Panc1 (cell line): Measurements from ENCODE around the gene CACNA1I. TPM values are rescaled to one million over a fixed set of nuclear protein-coding genes. Genes with fewer than 3 reads are reported as not detected.
A peak's percentile ranks its signal among the peaks of the same experiment; 100 is the strongest.

Experiments
- ATAC-seq: fragments of 200-7000 bp; cut with Tn5 transposase; 2 replicates; pipeline ENCODE4 v1.9.1; 2020; ENCODE audit warnings: mild to moderate bottlenecking, moderate library complexity
- BruUV-seq: library from RNA; stranded (reverse); fragments of 400-500 nt; replicated peaks from 2 replicates; lab custom pipeline; 2021; lab: Mats Ljungman, UMichigan
- CTCF ChIA-PET: fragments of 300-600 bp; sonication (Branson Sonifier 250); formaldehyde crosslinking; loops from one replicate; lab custom pipeline; 2022; ENCODE audit warnings: antibody characterized with exemption; lab: Charles Lee
- POLR2A ChIA-PET: fragments of 300-600 bp; sonication (Branson Sonifier 250); formaldehyde crosslinking; loops from one replicate; lab custom pipeline; 2022; ENCODE audit warnings: antibody characterized with exemption; lab: Charles Lee
- DNase-seq: peaks from one replicate; pipeline ENCODE4 v3.0.0-alpha.2; 2010; ENCODE audit warnings: low read depth, low spot score
- H3K27ac ChIP-seq: 2 replicates; pipeline ENCODE4 v1.5.1; 2011; ENCODE audit warnings: mild to moderate bottlenecking, low read length, inconsistent platforms
- H3K27me3 ChIP-seq: fragments of 200-500 bp; sonication (Bioruptor generic); 2 replicates; pipeline ENCODE4 v1.6.0; 2014; ENCODE audit warnings: low read length, inconsistent platforms; ENCODE audit not compliant: control insufficient read depth, insufficient read depth
- H3K36me3 ChIP-seq: fragments of 200-500 bp; sonication (Bioruptor generic); 2 replicates; pipeline ENCODE4 v1.5.1; 2014; ENCODE audit warnings: inconsistent platforms, mild to moderate bottlenecking, low read length, moderate library complexity; ENCODE audit not compliant: control insufficient read depth, insufficient read depth
- H3K4me1 ChIP-seq: 2 replicates; pipeline ENCODE4 v1.5.1; 2011; ENCODE audit warnings: inconsistent platforms, mild to moderate bottlenecking, low read length, moderate library complexity; ENCODE audit not compliant: control insufficient read depth, insufficient read depth
- H3K4me3 ChIP-seq, 2 experiments: 2 replicates each; pipeline ENCODE4 v1.5.1; 2011 to 2012; ENCODE audit warnings: low read depth in 2 of 2, low read length in 2 of 2, mild to moderate bottlenecking in 2 of 2, inconsistent platforms in 1 of 2, moderate library complexity in 1 of 2
- H3K9me3 ChIP-seq: fragments of 200-500 bp; sonication (Bioruptor generic); 2 replicates; pipeline ENCODE4 v1.5.1; 2014; ENCODE audit warnings: low read depth, mild to moderate bottlenecking, inconsistent platforms, low read length, moderate library complexity; ENCODE audit not compliant: control insufficient read depth, insufficient read depth
- POLR2AphosphoS5 ChIP-seq: IDR thresholded peaks from 2 replicates; pipeline ENCODE4 v1.6.1; 2012; ENCODE audit warnings: mild to moderate bottlenecking, low read depth, low read length, moderate library complexity
- SIN3A ChIP-seq: IDR thresholded peaks from 2 replicates; pipeline ENCODE4 v1.6.1; 2012; ENCODE audit warnings: low read depth, mild to moderate bottlenecking, low read length, moderate library complexity, borderline replicate concordance; ENCODE audit not compliant: insufficient read depth
- TCF7L2 ChIP-seq: IDR thresholded peaks from 2 replicates; pipeline ENCODE4 v1.6.1; 2011; ENCODE audit warnings: mild to moderate bottlenecking, low read depth, low read length, inconsistent platforms
- in situ Hi-C: cut with HindIII; loops from 2 replicates; pipeline ENCODE4 v1.10.0; 2016; ENCODE audit warnings: low sequenced_read_pairs, low pct_unique_long_range_greater_than_20kb
- intact Hi-C: fragments of 100-400 bp; cut with micrococcal nuclease; formaldehyde crosslinking; loops from one replicate; pipeline ENCODE4 v1.10.0; 2022; ENCODE audit not compliant: unreplicated experiment
- total RNA-seq: library from RNA; stranded (reverse); gene quantifications from one replicate; pipeline ENCODE4 v1.2.1, GENCODE V29; 2021; ENCODE audit not compliant: unreplicated experiment
- TF ChIP-seq, protein P1 (sequence below), 2 experiments: IDR thresholded peaks; 2 replicates each; pipeline ENCODE4 v1.6.1; 2011 to 2012; ENCODE audit warnings: low read depth in 2 of 2, control low read depth in 1 of 2, low read length in 1 of 2, mild to moderate bottlenecking in 1 of 2, moderate library complexity in 1 of 2; ENCODE audit not compliant: insufficient read depth in 1 of 2
- TF ChIP-seq, protein P2 (sequence below): fragments of 450-650 bp; IDR thresholded peaks from 2 replicates; pipeline ENCODE4 v1.5.1; 2017; ENCODE audit warnings: mild to moderate bottlenecking

CACNA1I gene
- total RNA-seq, 1 experiment from 2014 or later = 0.23 TPM

DNA sequence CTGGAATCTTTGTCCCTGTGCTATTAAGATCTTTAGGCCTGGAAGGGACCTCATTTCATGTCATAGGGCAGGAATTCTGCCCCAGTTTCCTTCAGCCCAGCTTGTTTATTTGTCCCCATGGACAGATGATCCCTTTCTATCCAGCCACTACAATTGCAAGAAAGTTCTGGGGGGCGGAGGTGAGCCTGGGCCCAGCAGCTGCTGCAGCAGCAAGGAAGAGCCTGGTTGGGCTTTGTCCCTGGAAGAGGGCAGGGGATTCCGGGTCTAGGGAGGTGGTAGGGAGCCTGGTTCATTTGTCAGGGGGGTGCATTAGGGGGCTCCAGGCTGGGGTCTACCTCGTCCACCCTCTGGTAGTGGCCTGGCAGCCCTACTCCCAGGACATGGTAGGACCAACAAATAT lies 16.4 kb upstream of the CACNA1I start:
- ChIA-PET POLR2A (no interaction called here), CTCF (interaction anchor here (0.6 kb wide), 1 partner anchor 379 kb away, joined by 3 read pairs; no protein-coding TSS in a partner anchor)
- no TSS peak for BruUV-seq
- Histone ChIP-seq H3K4me1 (peaks cover 2% of the 10 kb centered on the region), H3K27me3 (no peaks in the 10 kb centered on the region), H3K27ac (no peak overlapping the region), H3K36me3 (no peaks in the 10 kb centered on the region), H3K4me3 (no peak overlapping the region), H3K9me3 (no peaks in the 10 kb centered on the region)
- DNase-seq (no peak), ATAC-seq (no peak)
- in situ Hi-C loops = no loop called here
- intact Hi-C loops = no loop called here
- TF ChIP-seq POLR2AphosphoS5 = no peak
- TF ChIP-seq TCF7L2 = no peak
- TF ChIP-seq, protein P1, sequence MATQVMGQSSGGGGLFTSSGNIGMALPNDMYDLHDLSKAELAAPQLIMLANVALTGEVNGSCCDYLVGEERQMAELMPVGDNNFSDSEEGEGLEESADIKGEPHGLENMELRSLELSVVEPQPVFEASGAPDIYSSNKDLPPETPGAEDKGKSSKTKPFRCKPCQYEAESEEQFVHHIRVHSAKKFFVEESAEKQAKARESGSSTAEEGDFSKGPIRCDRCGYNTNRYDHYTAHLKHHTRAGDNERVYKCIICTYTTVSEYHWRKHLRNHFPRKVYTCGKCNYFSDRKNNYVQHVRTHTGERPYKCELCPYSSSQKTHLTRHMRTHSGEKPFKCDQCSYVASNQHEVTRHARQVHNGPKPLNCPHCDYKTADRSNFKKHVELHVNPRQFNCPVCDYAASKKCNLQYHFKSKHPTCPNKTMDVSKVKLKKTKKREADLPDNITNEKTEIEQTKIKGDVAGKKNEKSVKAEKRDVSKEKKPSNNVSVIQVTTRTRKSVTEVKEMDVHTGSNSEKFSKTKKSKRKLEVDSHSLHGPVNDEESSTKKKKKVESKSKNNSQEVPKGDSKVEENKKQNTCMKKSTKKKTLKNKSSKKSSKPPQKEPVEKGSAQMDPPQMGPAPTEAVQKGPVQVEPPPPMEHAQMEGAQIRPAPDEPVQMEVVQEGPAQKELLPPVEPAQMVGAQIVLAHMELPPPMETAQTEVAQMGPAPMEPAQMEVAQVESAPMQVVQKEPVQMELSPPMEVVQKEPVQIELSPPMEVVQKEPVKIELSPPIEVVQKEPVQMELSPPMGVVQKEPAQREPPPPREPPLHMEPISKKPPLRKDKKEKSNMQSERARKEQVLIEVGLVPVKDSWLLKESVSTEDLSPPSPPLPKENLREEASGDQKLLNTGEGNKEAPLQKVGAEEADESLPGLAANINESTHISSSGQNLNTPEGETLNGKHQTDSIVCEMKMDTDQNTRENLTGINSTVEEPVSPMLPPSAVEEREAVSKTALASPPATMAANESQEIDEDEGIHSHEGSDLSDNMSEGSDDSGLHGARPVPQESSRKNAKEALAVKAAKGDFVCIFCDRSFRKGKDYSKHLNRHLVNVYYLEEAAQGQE (IDR thresholded peaks at IDR 0.05; ENCODE audit: insufficient read depth in 1 of 2, low read depth in 2 of 2, low read length in 1 of 2) = no peak
- TF ChIP-seq, protein P2, sequence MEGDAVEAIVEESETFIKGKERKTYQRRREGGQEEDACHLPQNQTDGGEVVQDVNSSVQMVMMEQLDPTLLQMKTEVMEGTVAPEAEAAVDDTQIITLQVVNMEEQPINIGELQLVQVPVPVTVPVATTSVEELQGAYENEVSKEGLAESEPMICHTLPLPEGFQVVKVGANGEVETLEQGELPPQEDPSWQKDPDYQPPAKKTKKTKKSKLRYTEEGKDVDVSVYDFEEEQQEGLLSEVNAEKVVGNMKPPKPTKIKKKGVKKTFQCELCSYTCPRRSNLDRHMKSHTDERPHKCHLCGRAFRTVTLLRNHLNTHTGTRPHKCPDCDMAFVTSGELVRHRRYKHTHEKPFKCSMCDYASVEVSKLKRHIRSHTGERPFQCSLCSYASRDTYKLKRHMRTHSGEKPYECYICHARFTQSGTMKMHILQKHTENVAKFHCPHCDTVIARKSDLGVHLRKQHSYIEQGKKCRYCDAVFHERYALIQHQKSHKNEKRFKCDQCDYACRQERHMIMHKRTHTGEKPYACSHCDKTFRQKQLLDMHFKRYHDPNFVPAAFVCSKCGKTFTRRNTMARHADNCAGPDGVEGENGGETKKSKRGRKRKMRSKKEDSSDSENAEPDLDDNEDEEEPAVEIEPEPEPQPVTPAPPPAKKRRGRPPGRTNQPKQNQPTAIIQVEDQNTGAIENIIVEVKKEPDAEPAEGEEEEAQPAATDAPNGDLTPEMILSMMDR = no peak
- no peak for TF ChIP-seq SIN3A

DNA sequence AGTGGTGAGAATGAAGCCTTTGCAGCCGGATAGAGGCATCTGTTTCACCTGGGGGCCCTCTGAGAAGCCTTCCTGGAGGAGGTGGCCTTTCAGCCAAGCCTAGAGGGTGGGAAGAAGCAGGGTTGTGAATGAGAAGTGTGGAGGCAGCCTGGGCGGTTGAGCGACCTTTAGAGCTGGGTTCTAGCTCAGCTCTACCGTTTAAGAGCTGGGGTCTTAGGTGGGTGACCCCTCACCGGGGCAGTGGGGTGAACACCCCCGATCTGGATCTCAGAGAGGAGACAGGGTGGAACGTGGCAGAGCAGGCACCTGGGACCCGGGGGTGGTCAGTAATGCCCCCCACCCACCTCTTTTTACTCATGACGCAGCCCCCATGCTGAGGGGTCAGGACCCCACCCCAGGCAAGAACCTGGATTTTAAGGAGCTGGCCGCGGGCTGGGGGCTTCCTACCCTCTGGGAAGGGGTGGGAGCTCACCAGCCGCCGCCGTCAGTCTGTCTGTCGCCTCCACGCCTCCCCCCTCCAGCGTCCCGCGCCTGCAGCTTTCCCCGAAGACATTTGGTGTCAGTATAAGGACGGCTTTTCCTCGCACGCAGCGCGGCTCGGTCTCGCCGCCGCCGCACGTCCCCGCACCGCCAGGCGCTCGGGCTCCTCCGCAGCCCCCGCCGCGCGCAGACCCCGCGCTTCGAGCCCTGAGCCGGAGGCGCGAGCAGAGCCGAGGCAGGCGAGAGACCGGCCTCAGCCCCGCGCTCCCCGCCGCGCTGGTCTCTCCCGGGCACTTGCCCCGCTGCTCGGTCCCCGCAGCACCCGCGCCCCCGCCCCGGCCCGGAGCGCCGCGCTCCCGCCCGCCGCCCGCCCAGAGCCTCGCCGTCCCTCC lies 13.3 kb upstream of the CACNA1I start:
- no peaks in the 10 kb centered on the region for H3K27me3 ChIP-seq
- no peaks in the 10 kb centered on the region for H3K9me3 ChIP-seq
- peak; percentile 80 for ATAC-seq
- TF ChIP-seq POLR2AphosphoS5 (no peak), SIN3A (no peak), TCF7L2 (no peak)
- TF ChIP-seq, protein P1 (IDR thresholded peaks at IDR 0.05; ENCODE audit: insufficient read depth in 1 of 2, low read depth in 2 of 2, low read length in 1 of 2) = no peak
- TF ChIP-seq, protein P2 = peak; percentile 29
- peak overlapping the region in 1 of 2 experiments; percentile 21; a peak in 2 of 4 replicates for H3K4me3 ChIP-seq
- H3K36me3 ChIP-seq = no peaks in the 10 kb centered on the region
- peaks cover 4% of the 10 kb centered on the region for H3K4me1 ChIP-seq
- BruUV-seq = no TSS peak
- in situ Hi-C loops = no loop called here
- ChIA-PET POLR2A (no interaction called here), CTCF (interaction anchor here (0.6 kb wide), 1 partner anchor 396 kb away, joined by 11 read pairs; no protein-coding TSS in a partner anchor)
- intact Hi-C loops = no loop called here
- DNase-seq = no peak
- H3K27ac ChIP-seq = no peak overlapping the region
